GM21723 (cell line): ENCODE data around the gene LRIG2.
"Not testable (repeated sequence)": the region's sequence is repeated elsewhere in the genome, so short reads cannot be mapped to it uniquely, and the experiment has no call there.

Experiments
- ATAC-seq: cut with Tn5 transposase; IDR thresholded peaks from one replicate; pipeline ENCODE4 v1.9.1; 2021; ENCODE audit warnings: mild to moderate bottlenecking, moderate library complexity; ENCODE audit not compliant: unreplicated experiment

LRIG2 gene

DNA sequence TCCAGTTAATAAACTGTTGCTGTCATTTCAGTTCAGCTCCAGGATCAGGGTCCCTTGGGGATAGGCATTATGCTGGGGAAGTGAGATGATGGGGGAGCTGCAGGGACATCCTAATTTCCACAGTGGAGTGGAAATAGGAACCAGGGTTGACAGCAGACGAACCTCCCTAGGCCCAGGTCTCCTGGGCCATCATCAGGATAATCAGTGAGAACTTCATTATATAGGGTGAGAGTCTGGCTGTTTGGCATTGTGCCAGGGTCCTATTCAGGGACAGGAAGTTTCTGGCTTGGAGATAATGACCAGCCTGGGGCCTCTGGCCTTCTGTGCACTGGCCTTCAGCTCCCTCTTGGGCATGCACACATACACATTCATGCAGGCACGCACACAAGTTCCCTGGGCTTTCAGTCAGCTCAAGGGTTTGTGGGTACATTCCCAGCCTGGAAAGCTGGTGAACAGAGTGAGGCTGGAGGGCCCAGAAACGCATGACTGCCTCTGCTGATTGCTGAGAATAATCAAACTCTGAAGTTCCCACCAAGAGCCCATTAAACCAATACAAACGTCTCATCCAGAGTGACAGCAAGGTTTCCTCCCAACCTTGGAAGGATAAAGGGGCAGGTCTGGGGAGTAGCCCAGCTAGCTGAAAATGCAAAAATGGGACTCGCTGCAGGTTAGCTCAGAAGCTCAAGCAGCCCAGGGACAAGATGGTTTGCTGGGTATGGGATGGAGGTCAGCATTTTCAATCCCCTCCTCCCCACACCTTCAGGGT lies 13.9 kb upstream of the LRIG2 start:
- ATAC-seq: no peak

DNA sequence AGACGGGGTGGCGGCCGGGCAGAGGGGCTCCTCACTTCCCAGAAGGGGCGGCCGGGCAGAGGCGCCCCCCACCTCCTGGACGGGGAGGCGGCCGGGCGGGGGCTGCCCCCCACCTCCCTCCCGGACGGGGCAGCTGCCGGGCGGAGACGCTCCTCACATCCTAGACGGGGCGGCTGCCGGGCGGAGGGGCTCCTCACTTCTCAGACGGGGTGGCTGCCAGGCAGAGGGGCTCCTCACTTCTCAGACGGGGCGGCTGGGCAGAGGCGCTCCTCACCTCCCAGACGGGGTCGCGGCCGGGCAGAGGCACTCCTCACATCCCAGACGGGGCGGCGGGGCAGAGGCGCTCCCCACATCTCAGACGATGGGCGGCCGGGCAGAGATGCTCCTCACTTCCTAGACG lies 9.5 kb upstream of the LRIG2 start:
- not testable (repeated sequence) for ATAC-seq

DNA sequence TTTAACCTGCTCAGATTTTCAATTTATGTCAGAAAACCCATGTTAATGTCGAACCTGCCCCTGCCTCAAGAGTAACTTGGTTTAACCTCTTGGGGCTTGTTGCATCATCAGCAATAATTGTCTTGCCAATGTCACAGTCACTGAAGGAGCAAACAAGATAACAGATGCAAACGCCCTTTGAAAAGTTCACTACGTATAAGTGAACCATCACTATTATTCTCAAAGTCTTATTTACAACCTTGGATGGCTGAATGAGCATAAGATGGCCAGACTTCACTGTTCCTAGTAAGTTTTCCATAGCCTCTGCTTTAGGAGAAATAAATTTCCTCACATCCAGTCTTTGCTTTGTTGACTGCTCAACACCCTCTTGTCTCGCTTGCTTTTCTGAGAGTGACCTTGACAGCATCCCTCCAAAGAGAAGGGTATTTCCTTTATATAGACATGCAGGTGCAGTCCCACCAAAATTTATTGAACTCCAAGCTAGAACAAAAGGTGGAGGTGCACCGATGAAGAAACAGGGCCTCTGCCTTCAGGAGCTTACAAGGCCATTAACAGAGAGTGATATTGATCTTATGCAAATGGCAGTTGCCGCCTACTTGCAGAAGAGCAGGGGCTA lies 749 bp upstream of the LRIG2 start:
- no peak for ATAC-seq

DNA sequence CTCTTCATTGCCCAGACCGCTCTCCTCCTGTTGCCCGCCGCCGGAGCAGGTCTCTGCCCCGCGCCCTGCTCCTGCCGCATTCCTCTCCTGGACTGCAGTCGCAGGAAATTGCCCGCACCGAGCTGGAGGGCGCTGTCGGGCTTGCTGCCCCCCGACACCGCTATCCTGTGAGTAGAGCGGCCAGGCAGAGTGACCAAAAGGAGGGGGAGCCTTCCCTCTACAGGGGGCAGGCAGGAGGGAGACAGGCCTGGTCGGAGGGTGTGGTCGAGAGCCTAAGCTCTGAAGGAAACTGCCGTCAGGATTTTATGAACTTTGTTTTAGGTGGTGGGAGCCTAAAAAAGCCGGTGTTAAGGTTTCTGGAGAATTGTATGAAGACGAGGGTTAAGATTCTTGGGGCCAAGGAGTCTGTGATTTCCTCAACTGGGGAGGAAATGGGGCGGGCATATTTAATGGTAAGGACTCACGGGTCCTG lies 517 bp downstream of the LRIG2 start:
- peak; percentile 36 for ATAC-seq

DNA sequence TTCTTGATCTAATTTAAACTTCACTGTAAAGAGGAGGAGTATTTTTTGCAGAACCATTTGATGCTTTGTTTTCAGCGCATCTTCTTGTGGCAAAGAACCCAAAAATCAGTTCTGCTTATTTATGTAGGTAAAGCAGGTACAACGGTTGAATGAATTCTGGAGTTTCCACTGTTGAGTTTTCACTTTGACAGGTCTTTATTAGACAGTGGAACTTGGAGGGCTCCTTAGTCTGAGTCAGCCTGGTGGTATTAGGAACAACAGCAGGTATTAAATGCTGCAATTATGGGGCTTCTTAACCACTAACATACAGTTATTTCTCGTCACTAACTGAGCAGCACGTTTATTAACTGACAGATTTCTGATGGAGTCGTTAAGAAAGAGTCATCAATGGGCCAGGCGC lies 1.2 kb downstream of the LRIG2 start:
- ATAC-seq: no peak

DNA sequence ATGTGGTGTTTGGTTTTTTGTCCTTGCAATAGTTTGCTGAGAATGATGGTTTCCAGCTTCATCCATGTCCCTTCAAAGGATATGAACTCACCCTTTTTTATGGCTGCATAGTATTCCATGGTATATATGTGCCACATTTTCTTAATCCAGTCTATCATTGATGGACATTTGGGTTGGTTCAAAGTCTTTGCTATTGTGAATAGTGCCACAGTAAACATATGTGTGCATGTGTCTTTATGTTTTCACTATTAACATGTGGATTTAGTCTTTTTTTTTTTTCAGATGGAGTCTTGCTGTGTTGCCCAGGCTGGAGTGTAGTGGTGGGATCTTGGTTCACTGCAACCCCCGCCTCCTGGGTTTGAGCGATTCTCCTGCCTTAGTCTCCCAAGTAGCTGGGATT lies 5.0 kb downstream of the LRIG2 start:
- not testable (repeated sequence) for ATAC-seq

DNA sequence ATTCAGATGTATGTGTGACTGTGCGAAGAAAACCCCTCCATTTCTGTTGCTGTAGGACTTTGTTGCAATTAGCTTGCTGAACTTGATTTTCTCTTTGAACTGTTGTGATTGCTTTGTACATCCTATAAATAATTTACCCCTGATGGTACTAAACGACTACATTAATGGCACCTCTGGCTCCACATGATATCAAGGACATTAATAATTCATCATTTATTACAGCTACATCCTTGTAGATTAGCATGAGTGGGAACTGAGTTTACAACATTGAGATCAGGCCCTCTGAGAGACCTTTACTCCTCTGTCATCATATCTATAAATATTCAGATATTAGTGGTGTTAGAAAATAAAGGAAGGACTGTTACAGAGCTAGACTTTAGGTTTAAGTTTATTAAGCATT lies 13.5 kb downstream of the LRIG2 start:
- no peak for ATAC-seq

DNA sequence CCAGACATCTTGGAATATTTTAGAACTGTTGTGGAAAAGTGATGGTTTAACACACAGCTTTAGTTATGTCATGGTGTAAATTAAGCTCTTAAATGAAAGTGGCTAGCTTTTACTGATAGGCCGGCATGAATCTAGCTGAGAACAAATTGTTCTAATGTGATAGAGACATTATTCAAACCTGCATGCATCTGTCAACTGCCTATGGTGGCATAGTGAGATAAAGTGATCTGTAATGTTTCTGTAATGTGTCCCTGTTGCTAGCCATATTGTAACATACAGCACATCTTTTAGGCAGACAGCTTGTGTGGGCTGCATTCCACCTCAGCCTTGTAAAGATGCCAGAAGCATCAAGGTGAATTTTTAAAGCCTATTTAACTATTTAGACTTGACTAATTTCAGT lies 16.0 kb downstream of the LRIG2 start:
- ATAC-seq: no peak

DNA sequence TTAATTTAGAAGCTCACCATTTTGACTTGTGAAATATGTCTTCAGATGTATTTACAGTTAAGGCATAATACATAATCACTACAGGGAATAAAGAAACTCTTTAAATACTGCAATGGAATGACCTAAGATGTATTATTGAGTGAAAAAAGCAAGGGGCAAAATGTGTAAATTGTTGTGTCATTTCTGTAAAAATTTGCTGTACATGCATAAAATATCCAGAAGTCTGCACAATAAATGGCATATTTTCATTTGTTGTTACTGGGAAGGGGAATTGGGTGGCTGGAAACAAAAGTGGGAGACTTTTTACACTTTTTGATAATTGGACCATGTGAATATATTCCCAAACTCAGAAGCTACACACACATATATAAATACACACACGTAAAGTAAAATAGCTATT lies 17.1 kb downstream of the LRIG2 start:
- no peak for ATAC-seq

DNA sequence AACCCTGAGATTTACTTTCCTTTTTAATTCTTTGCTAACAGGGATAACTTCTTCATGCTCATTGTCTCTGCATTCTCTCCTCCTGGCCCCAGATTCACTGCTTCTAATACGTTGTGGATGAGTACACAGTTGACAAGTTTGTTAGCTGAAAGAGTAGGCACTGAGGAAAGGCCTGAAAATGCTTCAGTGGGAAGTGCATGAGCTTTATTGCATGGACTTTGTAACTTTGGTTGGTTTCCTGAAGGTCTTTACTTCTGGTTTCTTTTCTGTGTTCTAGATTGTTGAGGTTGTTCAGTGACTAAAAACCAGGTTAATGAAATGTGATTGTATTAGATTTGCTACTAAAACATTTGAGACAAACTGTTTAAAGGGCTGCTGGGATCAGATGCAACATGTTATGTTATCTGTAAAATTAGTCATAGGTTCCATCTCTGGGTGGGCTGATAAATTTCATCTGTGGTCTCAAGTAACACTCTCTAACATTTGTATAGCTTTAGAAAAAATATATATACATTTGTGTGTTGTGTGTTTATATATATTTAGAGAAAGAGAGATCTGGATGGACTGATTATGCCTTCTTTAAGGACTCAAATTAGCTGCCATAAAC lies 19.1 kb downstream of the LRIG2 start:
- ATAC-seq: no peak

DNA sequence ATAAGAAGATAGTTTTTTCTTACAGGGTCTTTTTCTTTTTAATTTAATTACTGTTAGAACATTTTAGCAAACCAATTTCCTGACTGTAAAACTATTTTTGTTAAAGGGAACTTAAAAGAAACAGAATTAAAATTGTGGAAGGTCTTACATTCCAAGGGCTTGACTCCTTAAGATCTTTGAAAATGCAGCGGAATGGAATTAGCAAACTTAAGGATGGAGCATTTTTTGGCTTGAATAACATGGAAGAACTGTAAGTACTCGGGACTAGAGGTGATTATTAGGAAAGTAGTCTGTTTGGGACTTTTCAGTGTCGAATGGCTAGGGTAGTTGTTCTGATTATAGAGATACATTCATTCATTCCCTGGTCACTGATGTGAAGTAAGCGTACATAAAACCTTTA lies 21.5 kb downstream of the LRIG2 start:
- ATAC-seq: no peak

DNA sequence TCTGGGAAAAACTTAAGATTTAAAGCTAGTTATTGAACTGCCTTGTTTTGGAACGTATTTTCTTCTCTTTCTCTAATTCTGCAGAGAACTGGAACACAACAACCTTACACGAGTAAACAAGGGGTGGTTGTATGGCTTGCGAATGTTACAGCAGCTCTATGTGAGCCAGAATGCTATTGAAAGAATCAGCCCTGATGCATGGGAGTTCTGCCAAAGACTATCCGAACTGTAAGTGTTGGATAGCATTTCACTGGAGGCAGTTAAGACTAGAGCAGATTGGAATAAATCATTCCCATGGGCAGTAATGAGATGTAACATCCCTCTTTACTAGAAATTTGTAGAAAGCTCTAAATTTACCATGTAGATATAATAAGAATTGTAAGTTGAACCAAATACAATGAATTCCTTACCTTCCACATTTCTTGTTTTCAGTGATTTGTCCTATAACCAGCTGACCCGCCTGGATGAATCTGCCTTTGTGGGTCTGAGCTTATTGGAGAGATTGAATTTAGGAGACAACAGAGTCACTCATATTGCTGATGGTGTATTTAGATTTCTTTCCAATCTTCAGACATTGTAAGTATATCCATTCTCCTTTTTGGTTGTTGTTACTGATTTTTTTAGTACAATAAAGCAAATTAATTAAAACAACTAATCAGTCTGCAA lies 22.9 kb downstream of the LRIG2 start:
- no peak for ATAC-seq

DNA sequence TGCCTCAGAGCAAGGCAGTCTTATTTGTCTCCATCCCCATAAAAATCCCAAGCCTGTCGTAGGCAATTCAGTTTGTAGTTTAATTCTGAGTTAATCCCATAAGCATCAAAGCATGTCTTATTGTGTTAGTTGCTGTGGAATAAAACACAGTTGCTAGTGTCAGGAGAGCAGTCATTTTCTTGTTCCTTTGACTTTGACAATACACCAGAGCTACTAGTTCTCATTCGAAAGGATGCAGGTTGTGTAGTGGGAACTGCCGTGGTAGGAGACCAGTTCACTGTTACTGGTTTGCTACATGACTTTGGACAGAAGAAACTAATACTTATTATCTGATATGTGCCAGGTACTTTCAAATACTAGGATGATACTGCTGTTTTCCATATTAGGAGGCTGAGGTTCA lies 23.5 kb downstream of the LRIG2 start:
- ATAC-seq: no peak

DNA sequence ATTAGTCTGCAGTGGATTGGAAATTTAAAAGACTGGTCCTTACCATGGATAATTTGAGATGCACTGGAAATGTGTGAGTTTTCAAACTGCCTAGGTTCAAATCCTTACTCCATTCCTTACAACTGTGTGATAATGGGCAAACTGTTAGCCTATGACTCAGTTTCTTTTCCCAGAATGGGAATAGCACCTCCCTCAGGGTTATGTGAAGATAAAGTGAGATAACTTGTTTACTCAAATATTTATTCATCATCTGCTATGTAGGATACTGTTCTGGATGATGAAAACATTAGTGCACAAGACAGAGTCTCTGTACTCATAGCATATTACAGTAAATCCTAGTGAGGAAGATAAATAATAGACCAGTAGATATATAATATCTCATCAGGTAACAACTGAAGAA lies 28.6 kb downstream of the LRIG2 start:
- no peak for ATAC-seq

DNA sequence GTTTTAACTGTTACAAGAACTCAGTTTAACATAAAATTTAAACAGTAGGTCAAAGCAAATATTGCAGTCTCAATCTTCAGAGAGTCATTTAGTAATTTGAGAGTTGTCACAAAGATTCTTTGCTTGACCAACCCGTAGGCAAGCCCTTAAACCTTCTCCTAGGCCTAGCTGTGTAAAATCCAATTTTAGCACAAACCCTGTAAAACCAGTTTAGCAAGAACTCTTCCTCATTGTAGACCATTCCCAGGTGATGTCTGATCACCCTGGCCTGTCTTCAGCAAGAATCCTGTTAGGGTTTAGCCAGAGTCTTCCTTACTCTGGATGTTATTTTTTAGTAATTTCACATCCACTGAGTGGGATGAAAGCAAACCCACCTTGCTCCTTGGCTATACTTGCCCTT lies 30.1 kb downstream of the LRIG2 start:
- ATAC-seq: no peak

DNA sequence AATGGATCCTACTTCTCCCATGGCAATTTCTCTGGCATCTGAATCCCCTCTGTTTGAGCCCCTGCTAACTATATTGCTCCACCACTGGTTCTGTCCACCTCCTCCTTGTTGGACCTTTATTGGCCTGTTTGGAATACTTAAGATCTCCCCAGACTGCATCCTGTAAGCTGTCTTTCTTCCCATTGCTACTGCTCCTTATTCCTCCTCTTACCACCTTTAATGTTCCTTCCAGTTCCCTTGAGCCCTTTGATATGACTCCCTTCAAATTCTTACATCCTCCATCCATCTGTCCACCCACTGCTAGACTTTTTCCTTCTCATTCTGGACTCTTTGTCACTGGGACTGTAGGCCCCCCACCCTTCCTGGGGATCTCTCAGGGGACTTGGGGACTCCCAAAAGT lies 31.0 kb downstream of the LRIG2 start:
- ATAC-seq: no peak

DNA sequence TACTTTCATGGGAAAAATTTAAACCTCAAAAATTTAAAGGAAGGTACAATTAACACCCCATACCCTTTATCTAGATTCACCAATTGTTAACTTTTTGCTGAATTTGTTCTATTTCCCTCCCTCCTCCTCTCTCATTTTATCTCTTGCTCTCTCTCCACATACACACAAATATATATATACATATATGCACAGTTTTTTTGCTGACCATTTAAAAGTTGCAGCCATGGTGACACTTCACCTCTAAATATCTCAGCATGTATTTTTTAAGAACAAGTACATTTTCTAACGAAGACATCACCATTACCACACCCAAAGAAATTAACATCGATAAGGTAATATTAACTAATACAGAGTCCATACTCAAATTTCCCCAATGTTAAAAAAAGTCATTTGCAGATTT lies 33.9 kb downstream of the LRIG2 start:
- no peak for ATAC-seq

DNA sequence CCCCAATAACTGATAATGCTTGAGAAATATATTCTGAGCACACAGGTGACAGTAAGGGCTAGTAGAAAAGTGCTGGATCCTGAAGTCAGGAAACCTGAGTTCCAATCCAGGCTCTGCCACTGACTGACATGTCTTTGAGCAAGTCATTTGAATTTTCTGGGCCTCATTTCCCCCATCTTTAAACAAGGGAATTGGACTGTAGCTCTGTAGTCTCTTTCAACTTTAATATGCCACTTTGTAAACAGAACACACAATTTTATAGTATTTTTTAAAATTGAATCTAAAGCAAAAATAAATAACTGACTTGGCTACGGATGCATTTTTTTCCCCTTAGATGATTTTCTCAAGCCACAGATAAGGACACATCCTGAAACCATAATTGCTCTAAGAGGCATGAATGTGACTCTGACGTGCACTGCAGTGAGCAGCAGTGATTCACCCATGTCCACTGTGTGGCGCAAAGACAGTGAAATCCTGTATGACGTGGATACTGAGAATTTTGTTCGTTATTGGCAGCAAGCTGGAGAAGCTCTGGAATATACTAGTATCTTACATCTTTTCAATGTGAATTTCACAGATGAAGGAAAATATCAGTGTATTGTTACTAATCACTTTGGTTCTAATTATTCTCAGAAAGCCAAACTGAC lies 37.0 kb downstream of the LRIG2 start:
- ATAC-seq: no peak

DNA sequence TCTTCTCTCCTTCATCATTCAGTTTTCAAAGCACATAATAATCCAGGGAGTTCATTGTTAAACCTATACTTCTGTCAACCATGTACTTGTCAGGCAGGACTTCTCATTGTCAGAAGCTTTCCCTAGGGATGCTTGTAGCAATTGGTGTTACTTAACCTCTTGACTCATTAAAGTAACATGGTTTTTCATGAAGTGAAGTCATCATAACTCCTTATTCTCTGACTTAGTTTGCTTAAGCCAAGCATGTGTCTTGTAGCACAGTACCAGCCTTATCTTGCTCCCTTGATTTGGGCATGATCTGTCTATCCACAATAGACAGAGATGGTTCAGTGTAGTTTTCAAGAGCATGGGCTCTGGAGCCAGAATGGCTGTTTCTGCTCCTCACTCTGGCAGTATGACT lies 45.3 kb downstream of the LRIG2 start:
- no peak for ATAC-seq

DNA sequence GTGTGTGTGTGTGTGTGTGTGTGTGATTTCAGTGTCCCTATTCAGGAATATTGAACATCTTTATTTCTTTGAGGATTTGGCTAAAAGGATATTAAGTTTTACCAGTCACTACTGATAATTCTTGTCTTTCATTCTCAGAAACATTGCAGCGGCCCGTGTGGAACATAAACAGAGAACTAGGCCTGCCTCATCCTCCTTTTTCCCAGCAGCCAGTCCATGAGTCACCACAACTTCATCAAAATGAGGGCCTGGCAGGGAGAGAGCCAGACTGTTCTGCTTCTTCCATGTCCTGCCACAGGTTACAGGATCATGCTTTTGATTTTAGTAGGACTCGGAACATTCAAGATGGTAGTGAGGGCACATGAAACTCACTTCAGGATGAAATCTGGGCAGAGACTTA lies 50.7 kb downstream of the LRIG2 start:
- no peak for ATAC-seq

DNA sequence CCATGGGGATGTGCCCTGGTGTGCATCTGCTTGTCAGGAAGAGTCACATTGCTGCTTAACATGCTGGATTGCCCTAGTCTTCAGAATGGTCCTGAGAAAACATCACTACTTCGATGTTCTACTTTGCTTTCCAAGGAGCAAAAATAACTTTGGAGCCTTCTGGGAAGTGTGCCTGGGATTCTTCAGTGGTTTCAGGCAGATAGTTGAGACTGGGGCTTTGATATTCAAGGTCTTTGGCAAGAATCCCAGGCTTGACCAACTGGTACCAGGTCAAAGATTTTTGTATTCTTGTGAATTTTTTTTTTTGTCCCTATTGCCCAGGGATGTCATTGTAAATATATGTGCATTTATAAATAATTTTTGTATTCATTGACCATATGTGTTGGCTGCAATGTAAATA lies 51.4 kb downstream of the LRIG2 start:
- no peak for ATAC-seq
